HG02943 (cell line): Measurements from ENCODE around the gene SS18L1.

Experiments used
- ATAC-seq: cut with Tn5 transposase; IDR thresholded peaks from one replicate; pipeline ENCODE4 v1.9.1; 2021; ENCODE audit warnings: mild to moderate bottlenecking, low read depth, moderate library complexity; ENCODE audit not compliant: unreplicated experiment

Gene SS18L1

GRCh38 chr20:62208795-62209755 lies 65.5 kb downstream of the SS18L1 start:
- ATAC-seq, result no peak

GRCh38 chr20:62209850-62210495 lies 66.4 kb downstream of the SS18L1 start:
- no peak for ATAC-seq

GRCh38 chr20:62210496-62210855 lies 66.9 kb downstream of the SS18L1 start:
- no peak for ATAC-seq

GRCh38 chr20:62211216-62211615 lies 67.6 kb downstream of the SS18L1 start:
- ATAC-seq, result no peak

- ATAC-seq, result no peak
Observed at GRCh38 chr20:62211769-62212288, 68.3 kb downstream of the SS18L1 start.

DNA sequence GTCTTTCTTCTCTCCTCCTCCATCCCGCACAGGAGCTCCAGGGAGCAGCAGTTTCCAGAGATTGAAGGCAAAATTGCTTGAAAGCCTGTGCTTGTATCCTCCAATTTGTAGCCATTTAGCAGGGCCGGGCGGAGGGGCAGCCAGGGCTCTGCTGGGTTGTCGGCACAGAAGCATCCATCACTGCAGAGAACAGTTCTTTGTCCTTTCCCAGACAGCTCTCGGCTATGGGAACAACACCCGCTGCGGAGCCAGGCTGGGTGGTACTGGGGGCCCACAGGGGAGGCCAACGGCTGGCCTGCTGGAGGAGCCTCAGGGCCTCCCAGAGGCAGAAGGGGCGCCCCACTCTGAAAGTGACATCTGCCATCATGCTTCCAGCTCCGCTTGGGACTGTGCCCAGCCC lies 68.7 kb downstream of the SS18L1 start:
- ATAC-seq, result no peak

GRCh38 chr20:62214067-62214466 lies 70.5 kb downstream of the SS18L1 start:
- no peak for ATAC-seq

DNA sequence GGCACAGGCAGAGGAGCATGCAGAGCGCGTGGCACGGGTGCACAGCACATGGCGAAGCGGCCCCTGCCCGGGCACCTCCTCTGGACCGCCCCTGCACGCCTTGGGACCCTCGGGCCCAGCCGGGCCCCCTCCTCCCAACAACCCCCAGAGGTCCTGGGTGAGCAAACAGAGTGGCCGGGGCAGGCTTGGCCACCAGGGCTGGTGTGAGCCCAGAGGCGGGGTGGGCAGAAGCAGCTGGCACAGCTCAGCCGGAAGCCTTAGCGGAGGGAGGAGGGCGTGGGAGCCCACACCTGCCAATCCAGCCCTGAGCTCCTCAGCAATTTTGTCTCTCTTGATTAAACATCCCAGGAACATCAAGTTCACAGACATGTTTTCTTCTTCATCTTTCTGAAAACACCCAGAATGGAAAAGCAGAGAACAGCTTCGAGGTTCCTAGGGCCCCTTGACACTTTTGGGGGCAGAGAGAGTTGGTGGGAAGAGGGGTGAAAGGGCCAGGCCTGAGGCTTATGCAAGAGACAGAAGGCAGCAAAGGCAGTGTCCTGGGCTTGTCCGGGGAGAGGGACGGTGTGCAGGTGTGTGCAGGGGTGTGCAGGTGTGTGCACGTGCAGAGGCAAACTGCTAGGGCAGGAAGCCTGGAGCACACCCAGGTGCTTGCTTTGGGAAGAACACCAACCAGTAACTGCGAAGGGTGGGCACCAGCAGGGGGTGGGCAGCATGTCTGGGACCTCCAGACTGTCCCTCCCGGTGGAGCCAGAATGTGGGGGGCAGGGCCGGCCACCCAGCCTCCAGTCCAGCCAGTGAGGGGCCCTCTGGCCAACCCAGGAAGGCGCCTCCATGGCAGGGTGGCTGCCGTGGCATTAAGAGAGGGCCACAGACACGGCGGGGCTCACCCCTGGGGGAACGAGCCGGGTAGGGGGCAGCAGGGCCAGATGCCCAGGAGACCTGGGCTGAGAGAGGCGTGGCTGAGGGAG lies 71.7 kb downstream of the SS18L1 start:
- ATAC-seq, result no peak

GRCh38 chr20:62215991-62216635 lies 72.5 kb downstream of the SS18L1 start:
- no peak for ATAC-seq

- no peak for ATAC-seq
Observed at GRCh38 chr20:62216636-62217566, 73.3 kb downstream of the SS18L1 start.

- ATAC-seq, result no peak
Observed at GRCh38 chr20:62217913-62218773, 74.6 kb downstream of the SS18L1 start.

- ATAC-seq, result no peak
Observed at GRCh38 chr20:62219101-62219991, 75.8 kb downstream of the SS18L1 start.

DNA sequence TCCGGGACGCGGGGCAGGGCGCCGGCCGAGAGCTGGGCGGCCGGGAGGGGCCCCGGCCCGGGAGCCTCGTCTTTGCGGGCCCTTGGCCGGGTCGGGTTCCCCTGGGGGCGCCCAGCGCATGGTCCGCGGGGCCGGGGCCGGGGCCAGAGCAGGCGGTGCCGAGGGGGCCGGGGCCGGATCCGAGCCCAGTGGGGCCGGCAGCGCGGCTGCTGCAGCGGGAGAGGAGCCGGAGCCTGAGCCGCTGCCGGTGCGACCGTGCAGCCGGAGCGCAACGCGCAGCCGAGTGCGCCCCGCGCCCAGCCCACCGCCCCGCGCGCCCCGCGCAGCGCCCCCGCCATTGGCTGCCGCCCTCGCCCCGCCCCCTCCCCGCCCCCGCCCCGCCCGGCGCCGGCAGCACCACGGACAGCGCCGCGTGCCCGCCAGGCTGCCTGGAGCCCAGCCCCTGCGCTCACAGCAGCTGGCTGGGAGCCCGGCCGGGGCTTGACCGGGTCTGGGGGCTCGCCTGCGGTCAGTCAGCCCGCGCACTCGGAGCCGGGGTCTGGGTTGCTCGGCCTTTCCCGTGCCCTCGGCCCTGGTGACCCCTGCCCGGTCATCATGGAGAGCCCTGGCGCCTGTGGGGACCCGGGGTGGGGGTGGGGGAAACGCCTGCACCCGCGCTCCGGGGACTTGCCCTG lies 76.6 kb downstream of the SS18L1 start, which contains the start of gene HRH3:
Gene HRH3 (minus strand): TSS at position 287 of the 674 bp plus-strand sequence. CDS start 308 bp downstream, outside the sequence.
- no peak for ATAC-seq

DNA sequence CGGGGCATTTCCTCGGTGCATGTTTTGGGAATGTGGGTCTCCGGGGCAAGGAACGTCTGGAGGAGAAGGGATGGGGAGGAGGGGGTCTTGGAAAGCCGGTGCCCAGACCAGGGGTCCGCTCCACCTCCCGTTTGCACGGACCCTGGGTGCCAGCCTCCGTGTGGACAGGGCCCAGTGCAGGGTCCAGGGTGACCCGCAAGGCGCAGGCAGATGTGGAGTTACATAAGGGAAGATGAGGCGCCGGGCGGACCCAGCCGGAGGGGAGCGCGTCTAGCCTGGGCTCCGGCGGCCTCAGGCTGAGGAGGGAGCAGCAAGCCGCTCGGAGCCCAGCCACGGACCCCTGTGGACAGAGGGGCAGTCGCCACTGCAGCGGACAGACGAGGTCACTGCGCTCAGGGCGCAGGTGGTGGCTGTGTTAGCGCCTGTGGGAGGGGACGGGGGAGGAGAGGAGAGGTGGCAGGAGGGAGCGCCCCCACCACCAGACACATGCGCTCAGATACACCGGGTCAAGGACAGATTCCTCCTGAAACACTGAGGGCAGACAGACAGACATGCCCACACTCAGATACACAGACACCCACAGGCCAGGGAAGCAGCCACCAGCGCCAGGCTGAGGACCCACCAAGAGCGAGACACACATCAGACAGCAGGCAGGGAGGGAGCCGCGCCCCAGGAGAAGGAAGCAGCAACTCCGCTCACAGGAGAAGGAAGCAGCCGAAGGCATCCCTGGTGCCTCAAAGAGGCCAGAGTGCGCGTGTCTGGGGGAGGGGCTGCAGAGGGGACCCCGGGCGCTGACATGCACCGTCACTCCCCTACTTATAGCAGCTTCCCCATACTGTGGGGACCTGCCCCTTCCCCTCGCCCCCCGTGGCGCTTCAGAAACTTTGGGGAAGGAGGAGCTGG lies 77.3 kb downstream of the SS18L1 start:
- no peak for ATAC-seq

- ATAC-seq, result no peak
Observed at GRCh38 chr20:62222266-62222850, 78.8 kb downstream of the SS18L1 start.
